Loucy (cell line): Measurements from ENCODE around the gene TYW3.

Experiments
- H2AFZ ChIP-seq: fragments of 200-600 bp; sonication (generic); 2 replicates; pipeline ENCODE4 v1.6.0; 2016; ENCODE audit warnings: antibody characterized with exemption, mild to moderate bottlenecking, low read length, moderate library complexity
- H3F3A ChIP-seq: fragments of 200-600 bp; 2 replicates; pipeline ENCODE4 v1.6.0; 2016; ENCODE audit warnings: antibody characterized with exemption, low read depth, mild to moderate bottlenecking
- H3K27me3 ChIP-seq: fragments of 200-600 bp; sonication (generic); 2 replicates; pipeline ENCODE4 v1.6.1; 2014; ENCODE audit warnings: low read length, mild to moderate bottlenecking; ENCODE audit not compliant: insufficient read depth, poor library complexity, severe bottlenecking
- H3K36me3 ChIP-seq: fragments of 200-600 bp; sonication (generic); 2 replicates; pipeline ENCODE4 v1.6.1; 2016; ENCODE audit warnings: low read length; ENCODE audit not compliant: insufficient read depth
- H3K4me1 ChIP-seq: fragments of 200-600 bp; sonication (generic); 2 replicates; pipeline ENCODE4 v1.5.1; 2014; ENCODE audit warnings: low read length, mild to moderate bottlenecking; ENCODE audit not compliant: insufficient read depth, poor library complexity, severe bottlenecking
- H3K4me2 ChIP-seq: fragments of 200-600 bp; sonication (generic); 2 replicates; pipeline ENCODE4 v1.6.0; 2014; ENCODE audit warnings: antibody characterized with exemption, low read length, low read depth, mild to moderate bottlenecking; ENCODE audit not compliant: poor library complexity, severe bottlenecking
- H3K4me3 ChIP-seq: fragments of 200-600 bp; sonication (generic); 2 replicates; pipeline ENCODE4 v1.5.1; 2014; ENCODE audit warnings: low read length, mild to moderate bottlenecking, mixed read lengths; ENCODE audit not compliant: poor library complexity, severe bottlenecking
- H3K79me2 ChIP-seq: fragments of 200-600 bp; sonication (generic); 2 replicates; pipeline ENCODE4 v1.6.1; 2014; ENCODE audit warnings: low read length; ENCODE audit not compliant: insufficient read depth
- H3K9ac ChIP-seq: fragments of 200-600 bp; sonication (generic); 2 replicates; pipeline ENCODE4 v1.6.0; 2014; ENCODE audit warnings: mild to moderate bottlenecking, low read depth, low read length, moderate library complexity; ENCODE audit not compliant: poor library complexity, severe bottlenecking
- H3K9me2 ChIP-seq: fragments of 200-600 bp; sonication (generic); replicated peaks from 2 replicates; pipeline ENCODE4 v1.6.1; 2016; ENCODE audit warnings: low read depth, low read length, mixed read lengths
- H3K9me3 ChIP-seq: fragments of 200-600 bp; sonication (generic); 2 replicates; pipeline ENCODE4 v1.6.1; 2014; ENCODE audit warnings: mild to moderate bottlenecking, antibody characterized with exemption, low read length, low read depth; ENCODE audit not compliant: insufficient read depth
- H4K20me1 ChIP-seq: fragments of 200-600 bp; sonication (generic); 2 replicates; pipeline ENCODE4 v1.6.0; 2014; ENCODE audit warnings: antibody characterized with exemption, low read length, mild to moderate bottlenecking; ENCODE audit not compliant: insufficient read depth, poor library complexity, severe bottlenecking
- CTCF ChIP-seq: fragments of 200-600 bp; sonication (generic); conservative IDR thresholded peaks from 2 replicates; pipeline ENCODE4 v1.5.1; 2014; ENCODE audit warnings: mild to moderate bottlenecking, antibody characterized with exemption, low read length
- EZH2phosphoT487 ChIP-seq: fragments of 200-600 bp; IDR thresholded peaks from 2 replicates; pipeline ENCODE4 v1.6.1; 2018; ENCODE audit warnings: antibody characterized with exemption, mild to moderate bottlenecking, moderate library complexity, borderline replicate concordance

TYW3 gene

GRCh38 chr1:74785944-74786343 lies 53.0 kb downstream of the TYW3 start:
- Histone ChIP-seq H3K4me2 (no peak overlapping the region), H3K4me3 (no peak overlapping the region), H3K27me3 (no peaks in the 10 kb centered on the region), H3K9ac (no peak overlapping the region), H3K36me3 (no peaks in the 10 kb centered on the region), H3K9me3 (peaks cover 5% of the 10 kb centered on the region; the same call in 1 of the 2 replicates), H3K9me2 (no peaks in the 10 kb centered on the region), H2AFZ (no peak overlapping the region), H3K79me2 (no peaks in the 10 kb centered on the region), H3F3A (no peaks in the 10 kb centered on the region), H4K20me1 (no peaks in the 10 kb centered on the region), H3K4me1 (no peaks in the 10 kb centered on the region)
- TF ChIP-seq CTCF: no peak
- no peak for TF ChIP-seq EZH2phosphoT487

- no peaks in the 10 kb centered on the region for H3K4me1 ChIP-seq
- H3K9me3 ChIP-seq: peaks cover 5% of the 10 kb centered on the region; the same call in 1 of the 2 replicates
- no peaks in the 10 kb centered on the region for H3F3A ChIP-seq
- H2AFZ ChIP-seq: no peak overlapping the region
- no peak overlapping the region for H3K9ac ChIP-seq
- H3K27me3 ChIP-seq: no peaks in the 10 kb centered on the region
- H4K20me1 ChIP-seq: no peaks in the 10 kb centered on the region
- H3K9me2 ChIP-seq: no peaks in the 10 kb centered on the region
- no peaks in the 10 kb centered on the region for H3K36me3 ChIP-seq
- H3K4me3 ChIP-seq: no peak overlapping the region
- no peak overlapping the region for H3K4me2 ChIP-seq
- TF ChIP-seq EZH2phosphoT487: no peak
- TF ChIP-seq CTCF: no peak
- H3K79me2 ChIP-seq: no peaks in the 10 kb centered on the region
These were observed 57.5 kb downstream of the TYW3 start for GRCh38 chr1:74790453-74790852.

GRCh38 chr1:74791491-74791890 lies 58.5 kb downstream of the TYW3 start:
- H3K27me3 ChIP-seq: no peaks in the 10 kb centered on the region
- H2AFZ ChIP-seq: no peak overlapping the region
- peaks cover 5% of the 10 kb centered on the region; the same call in 1 of the 2 replicates for H3K9me3 ChIP-seq
- TF ChIP-seq EZH2phosphoT487: no peak
- no peak for TF ChIP-seq CTCF
- no peaks in the 10 kb centered on the region for H3K9me2 ChIP-seq
- H3K4me3 ChIP-seq: no peak overlapping the region
- no peaks in the 10 kb centered on the region for H3K36me3 ChIP-seq
- no peaks in the 10 kb centered on the region for H3K4me1 ChIP-seq
- H4K20me1 ChIP-seq: no peaks in the 10 kb centered on the region
- no peak overlapping the region for H3K4me2 ChIP-seq
- no peak overlapping the region for H3K9ac ChIP-seq
- no peaks in the 10 kb centered on the region for H3F3A ChIP-seq
- H3K79me2 ChIP-seq: no peaks in the 10 kb centered on the region
